ENCODE results near the gene S100A8.
"Not testable (repeated sequence)": the region's sequence is repeated elsewhere in the genome, so short reads cannot be mapped to it uniquely, and the experiment has no call there.

Gene S100A8

GRCh38 chr1:153417136-153417888 lies 26.4 kb upstream of the S100A8 start:
- FAIRE-seq (no peak), DNase-seq (ENCODE audit: low spot score) (no peak)

GRCh38 chr1:153415850-153416570 lies 25.1 kb upstream of the S100A8 start, which contains the start of gene S100A7A:
TSS of gene S100A7A (plus strand) at chr1:153416520. CDS start at chr1:153418083, 1,563 bp downstream.
- FAIRE-seq: no peak
- no peak for DNase-seq (ENCODE audit: low spot score)

- not testable (repeated sequence) for FAIRE-seq; DNase-seq (ENCODE audit: low spot score)
Measured at GRCh38 chr1:153413961-153414360, 23.1 kb upstream of the S100A8 start.

- not testable (repeated sequence) for FAIRE-seq; DNase-seq (ENCODE audit: low spot score)
Measured at GRCh38 chr1:153407274-153407673, 16.4 kb upstream of the S100A8 start.

GRCh38 chr1:153405825-153406599 lies 15.1 kb upstream of the S100A8 start:
- not testable (repeated sequence) for FAIRE-seq; DNase-seq (ENCODE audit: low spot score)

- no peak for FAIRE-seq
- no peak for DNase-seq (ENCODE audit: low spot score)
Measured at GRCh38 chr1:153404768-153405167, 13.9 kb upstream of the S100A8 start.

- FAIRE-seq (no peak), DNase-seq (ENCODE audit: low spot score) (no peak)
Measured at GRCh38 chr1:153404086-153404635, 13.3 kb upstream of the S100A8 start.

- DNase-seq (ENCODE audit: low spot score) (no peak), FAIRE-seq (no peak)
Measured at GRCh38 chr1:153403421-153404085, 12.7 kb upstream of the S100A8 start.

- DNase-seq (ENCODE audit: low spot score) (no peak), FAIRE-seq (no peak)
Measured at GRCh38 chr1:153402226-153402625, 11.4 kb upstream of the S100A8 start.

- FAIRE-seq (no peak), DNase-seq (ENCODE audit: low spot score) (no peak)
Measured at GRCh38 chr1:153401461-153401860, 10.6 kb upstream of the S100A8 start.

- FAIRE-seq (no peak), DNase-seq (ENCODE audit: low spot score) (no peak)
Measured at GRCh38 chr1:153400244-153400643, 9.4 kb upstream of the S100A8 start.

- DNase-seq (ENCODE audit: low spot score) (no peak), FAIRE-seq (no peak)
Measured at GRCh38 chr1:153399401-153400055, 8.7 kb upstream of the S100A8 start.

- no peak for FAIRE-seq
Measured at GRCh38 chr1:153397924-153398651, 7.2 kb upstream of the S100A8 start.

GRCh38 chr1:153397051-153397923 lies 6.4 kb upstream of the S100A8 start:
- DNase-seq (ENCODE audit: low spot score) (no peak), FAIRE-seq (no peak)

More at GRCh38 chr1:153397924-153398651, 7.2 kb upstream of the S100A8 start:
- no peak for DNase-seq (ENCODE audit: low spot score)

GRCh38 chr1:153396461-153396860 lies 5.6 kb upstream of the S100A8 start:
- DNase-seq (ENCODE audit: low spot score) (no peak), FAIRE-seq (no peak)

- no peak for FAIRE-seq
Measured at GRCh38 chr1:153395776-153396175, 4.9 kb upstream of the S100A8 start.

GRCh38 chr1:153395136-153395685 lies 4.3 kb upstream of the S100A8 start:
- FAIRE-seq: no peak
- no peak for DNase-seq (ENCODE audit: low spot score)

More at GRCh38 chr1:153395776-153396175, 4.9 kb upstream of the S100A8 start:
- no peak for DNase-seq (ENCODE audit: low spot score)

GRCh38 chr1:153394391-153394790 lies 3.5 kb upstream of the S100A8 start:
- no peak for FAIRE-seq
- no peak for DNase-seq (ENCODE audit: low spot score)
